ENCODE data around the gene SPOCK1. TPM values are rescaled to one million over a fixed set of nuclear protein-coding genes. Genes with fewer than 3 reads are reported as not detected.

The SPOCK1 gene
- total and polyA plus RNA-seq, 2 of the 13 experiments (the other 11 are each of a cell fraction or from before 2014, with no cell fraction given) = 0.18 to 0.29 TPM

- CTCF ChIA-PET (ENCODE audit: low intra/inter-chr PET ratio, low total read pairs) = no interaction called here
Observed at GRCh38 chr5:137179203-137179602, 319.9 kb downstream of the SPOCK1 start.

DNA sequence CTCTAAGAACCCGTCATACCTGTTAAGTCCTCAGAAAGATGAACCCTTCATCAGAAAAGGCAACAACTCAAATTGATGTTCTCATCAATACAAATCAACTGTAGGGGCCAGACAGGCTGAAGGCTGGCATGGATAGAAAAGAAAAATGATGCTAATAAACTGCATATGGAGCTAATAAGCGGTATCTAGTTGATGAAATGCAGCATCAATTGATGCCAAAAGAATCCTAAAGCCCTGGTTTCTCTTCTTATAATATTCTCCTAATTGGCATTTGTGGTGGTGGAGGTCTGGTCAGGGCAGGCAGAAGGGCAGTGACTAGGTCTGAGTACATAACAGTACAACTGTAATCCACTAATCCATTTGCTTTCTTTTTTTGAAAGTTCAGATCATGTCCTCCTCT, 322.5 kb downstream of the SPOCK1 start:
- H3K79me2 ChIP-seq (ENCODE audit: insufficient read depth, low read length) = no peaks in the 10 kb centered on the region
- TF ChIP-seq MXI1 (IDR thresholded peaks at IDR 0.05; ENCODE audit: borderline replicate concordance, low read depth, low read length) (no peak), MAF1 (CRISPR knock-in tag; IDR thresholded peaks at IDR 0.05; ENCODE audit: borderline replicate concordance) (no peak), TOE1 (CRISPR knock-in tag; IDR thresholded peaks at IDR 0.05) (no peak), ZBTB8A (CRISPR knock-in tag; IDR thresholded peaks at IDR 0.05; ENCODE audit: borderline replicate concordance, low read depth) (no peak), GPBP1L1 (CRISPR knock-in tag; IDR thresholded peaks at IDR 0.05) (no peak), ZNF7 (CRISPR knock-in tag; IDR thresholded peaks at IDR 0.05) (no peak), ZC3H4 (CRISPR knock-in tag; IDR thresholded peaks at IDR 0.05; ENCODE audit: borderline replicate concordance) (no peak), ZXDC (CRISPR knock-in tag; IDR thresholded peaks at IDR 0.05) (no peak), ATRX (CRISPR knock-in tag; IDR thresholded peaks at IDR 0.05; ENCODE audit: borderline replicate concordance) (no peak), ZNF501 (CRISPR knock-in tag; IDR thresholded peaks at IDR 0.05) (no peak)

More at GRCh38 chr5:137179203-137179602, 319.9 kb downstream of the SPOCK1 start:
- Histone ChIP-seq H3K9me3 (ENCODE audit: low read length) (no peaks in the 10 kb centered on the region), H3K79me2 (ENCODE audit: insufficient read depth, low read length) (no peaks in the 10 kb centered on the region), H4K20me1 (ENCODE audit: insufficient read depth, low read length) (no peaks in the 10 kb centered on the region), H3K27me3 (ENCODE audit: control insufficient read depth in 1 of 2, insufficient read depth in 2 of 2, low read length in 2 of 2) (peaks cover 0 to 2% of the 10 kb centered on the region in 2 experiments; a peak in 1 of 5 replicates), H3K4me1 (ENCODE audit: insufficient read depth, low read length) (no peaks in the 10 kb centered on the region), H3K36me3 (replicated peaks in 1 of 2; ENCODE audit: control insufficient read depth in 1 of 2, insufficient read depth in 2 of 2, low read length in 2 of 2) (no peaks in the 10 kb centered on the region), H3K4me2 (ENCODE audit: low read depth, low read length) (no peak overlapping the region), H3K4me3 (replicated peaks in 1 of 3; ENCODE audit: insufficient read depth in 1 of 3, low read depth in 2 of 3, low read length in 3 of 3) (no peak overlapping the region), H3K27ac (ENCODE audit: extremely low read length, insufficient read depth, low read length) (no peak overlapping the region), H2AFZ (ENCODE audit: low read length) (no peak overlapping the region), H3K9ac (ENCODE audit: insufficient read depth, low read depth, low read length) (no peak overlapping the region)
- TF ChIP-seq SRSF1 (optimal IDR thresholded peaks at IDR 0.05; ENCODE audit: low read depth, low read length) (no peak), KLF12 (CRISPR knock-in tag; IDR thresholded peaks at IDR 0.05; ENCODE audit: borderline replicate concordance) (no peak), ZNF354B (CRISPR knock-in tag; IDR thresholded peaks at IDR 0.05) (no peak), KMT2A (CRISPR knock-in tag; IDR thresholded peaks at IDR 0.05) (no peak), SCMH1 (CRISPR knock-in tag; IDR thresholded peaks at IDR 0.05; ENCODE audit: borderline replicate concordance) (no peak), GPN1 (CRISPR knock-in tag; IDR thresholded peaks at IDR 0.05; ENCODE audit: borderline replicate concordance) (no peak), ARHGAP35 (CRISPR knock-in tag; IDR thresholded peaks at IDR 0.05; ENCODE audit: borderline replicate concordance) (no peak), PAWR (CRISPR knock-in tag; IDR thresholded peaks at IDR 0.05; ENCODE audit: borderline replicate concordance) (no peak), REPIN1 (CRISPR knock-in tag; IDR thresholded peaks at IDR 0.05; ENCODE audit: borderline replicate concordance, low read depth) (no peak)
- no peak for ATAC-seq
- no peak for FAIRE-seq
- BruUV-seq (replicated peaks) = no TSS peak
- 68% methylated on average over 2 of the region's 2 CpGs for WGBS (ENCODE audit: low lambda C conversion rate)
- no peak for DNase-seq (ENCODE audit: low spot score)
- POLR2A ChIA-PET = no interaction called here
- in situ Hi-C loops (cut with HindIII; ENCODE audit: extremely low pct_ligation_motif_present, low pct_unique_long_range_greater_than_20kb) (no loop called here), intact Hi-C loops (cut with micrococcal nuclease; ENCODE audit: unreplicated experiment) (no loop called here)

More for the DNA sequence above, 322.5 kb downstream of the SPOCK1 start:
- H3K27ac ChIP-seq (ENCODE audit: extremely low read length, insufficient read depth, low read length) = no peak overlapping the region
- no peak overlapping the region for H3K4me2 ChIP-seq (ENCODE audit: low read depth, low read length)
- no peak overlapping the region for H3K9ac ChIP-seq (ENCODE audit: insufficient read depth, low read depth, low read length)
- H4K20me1 ChIP-seq (ENCODE audit: insufficient read depth, low read length) = no peaks in the 10 kb centered on the region
- BruUV-seq (replicated peaks) = no TSS peak
- H3K9me3 ChIP-seq (ENCODE audit: low read length) = no peaks in the 10 kb centered on the region
- H3K4me1 ChIP-seq (ENCODE audit: insufficient read depth, low read length) = no peaks in the 10 kb centered on the region
- DNase-seq (ENCODE audit: low spot score) (no peak), FAIRE-seq (no peak), ATAC-seq (no peak)
- in situ Hi-C loops (cut with HindIII; ENCODE audit: extremely low pct_ligation_motif_present, low pct_unique_long_range_greater_than_20kb) = no loop called here
- CTCF ChIA-PET (ENCODE audit: low intra/inter-chr PET ratio, low total read pairs) = no interaction called here
- peaks cover 0 to 2% of the 10 kb centered on the region in 2 experiments; a peak in 1 of 5 replicates for H3K27me3 ChIP-seq (ENCODE audit: control insufficient read depth in 1 of 2, insufficient read depth in 2 of 2, low read length in 2 of 2)
- no peaks in the 10 kb centered on the region for H3K36me3 ChIP-seq (replicated peaks in 1 of 2; ENCODE audit: control insufficient read depth in 1 of 2, insufficient read depth in 2 of 2, low read length in 2 of 2)
- H3K4me3 ChIP-seq (replicated peaks in 1 of 3; ENCODE audit: insufficient read depth in 1 of 3, low read depth in 2 of 3, low read length in 3 of 3) = no peak overlapping the region
- 0% methylated on average over 2 of the region's 2 CpGs for WGBS (ENCODE audit: low lambda C conversion rate)
- no peak overlapping the region for H2AFZ ChIP-seq (ENCODE audit: low read length)
- POLR2A ChIA-PET = no interaction called here
- intact Hi-C loops (cut with micrococcal nuclease; ENCODE audit: unreplicated experiment) = no loop called here
